Mucosa of stomach (tissue), 1 donor: Measurements from ENCODE around the gene METTL26.

Experiments used
- H3K27me3 ChIP-seq: one replicate; pipeline ENCODE4 v1.7.0; 2013; ENCODE audit warnings: mild to moderate bottlenecking, low read length; ENCODE audit not compliant: control insufficient read depth, insufficient read depth
- H3K36me3 ChIP-seq: one replicate; pipeline ENCODE4 v1.7.0; 2013; ENCODE audit warnings: low read length; ENCODE audit not compliant: control insufficient read depth, insufficient read depth
- H3K4me1 ChIP-seq: one replicate; pipeline ENCODE4 v1.7.0; 2013; ENCODE audit warnings: mild to moderate bottlenecking, low read length; ENCODE audit not compliant: control insufficient read depth, insufficient read depth
- H3K4me3 ChIP-seq: one replicate; pipeline ENCODE4 v1.7.0; 2013; ENCODE audit warnings: low read length
- H3K9ac ChIP-seq: one replicate; pipeline ENCODE4 v1.7.0; 2013; ENCODE audit warnings: mild to moderate bottlenecking, low read length, moderate library complexity
- H3K9me3 ChIP-seq: one replicate; pipeline ENCODE4 v1.7.0; 2013; ENCODE audit warnings: mild to moderate bottlenecking, low read length, moderate library complexity; ENCODE audit not compliant: control insufficient read depth
- donor health status: Pancreatic carcinoma.

The METTL26 gene

DNA sequence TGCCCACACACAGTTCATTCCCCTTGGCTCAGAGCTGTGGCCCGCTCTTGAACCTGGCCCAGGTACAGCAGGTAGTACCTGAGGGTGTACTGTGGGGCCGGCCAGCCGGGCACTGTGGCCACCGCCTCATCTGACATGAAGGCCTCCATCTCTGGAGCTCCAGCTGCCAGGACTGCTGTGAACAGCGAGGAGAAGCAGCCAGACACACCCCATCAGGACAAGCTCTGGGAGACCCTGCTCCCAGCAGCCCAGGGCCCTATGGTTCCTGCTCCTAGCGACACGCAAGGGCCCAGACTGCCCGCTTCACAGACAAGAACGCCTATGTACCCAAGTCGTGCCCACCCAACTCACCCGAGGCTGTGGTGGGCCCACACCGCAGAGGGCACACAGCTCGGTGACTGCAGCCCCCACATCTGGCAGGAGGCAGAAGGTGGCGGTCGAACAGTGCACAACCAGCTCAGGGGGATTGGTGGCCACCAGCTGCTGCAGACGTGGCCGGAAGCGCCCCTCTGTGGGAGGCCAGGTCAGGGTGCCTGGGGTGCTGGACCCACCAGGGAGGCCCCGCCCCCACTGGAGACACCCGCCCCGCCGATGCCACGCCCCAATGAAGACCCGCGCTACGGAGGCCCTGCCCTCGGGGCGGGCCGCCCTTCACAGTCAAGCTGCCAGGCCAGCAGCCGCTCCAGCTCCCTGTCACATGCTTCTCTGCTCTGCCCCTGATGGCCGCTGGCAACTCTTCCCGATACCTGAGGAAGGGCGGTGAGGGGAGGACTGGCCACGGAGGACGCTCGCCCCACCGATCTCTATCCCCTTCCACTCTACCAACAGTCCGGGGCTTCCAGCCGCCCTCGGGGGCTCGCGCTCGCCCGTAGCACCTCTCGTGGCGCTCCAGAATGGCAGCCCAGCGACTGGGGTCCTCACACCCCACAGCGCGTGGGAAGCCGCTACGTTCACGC is 43.0 kb upstream of the METTL26 start:
- Histone ChIP-seq H3K9ac (peak overlapping the region; percentile 37), H3K4me3 (no peak overlapping the region), H3K4me1 (peaks cover 63% of the 10 kb centered on the region), H3K36me3 (peaks cover 15% of the 10 kb centered on the region), H3K9me3 (no peaks in the 10 kb centered on the region), H3K27me3 (peaks cover 6% of the 10 kb centered on the region)

DNA sequence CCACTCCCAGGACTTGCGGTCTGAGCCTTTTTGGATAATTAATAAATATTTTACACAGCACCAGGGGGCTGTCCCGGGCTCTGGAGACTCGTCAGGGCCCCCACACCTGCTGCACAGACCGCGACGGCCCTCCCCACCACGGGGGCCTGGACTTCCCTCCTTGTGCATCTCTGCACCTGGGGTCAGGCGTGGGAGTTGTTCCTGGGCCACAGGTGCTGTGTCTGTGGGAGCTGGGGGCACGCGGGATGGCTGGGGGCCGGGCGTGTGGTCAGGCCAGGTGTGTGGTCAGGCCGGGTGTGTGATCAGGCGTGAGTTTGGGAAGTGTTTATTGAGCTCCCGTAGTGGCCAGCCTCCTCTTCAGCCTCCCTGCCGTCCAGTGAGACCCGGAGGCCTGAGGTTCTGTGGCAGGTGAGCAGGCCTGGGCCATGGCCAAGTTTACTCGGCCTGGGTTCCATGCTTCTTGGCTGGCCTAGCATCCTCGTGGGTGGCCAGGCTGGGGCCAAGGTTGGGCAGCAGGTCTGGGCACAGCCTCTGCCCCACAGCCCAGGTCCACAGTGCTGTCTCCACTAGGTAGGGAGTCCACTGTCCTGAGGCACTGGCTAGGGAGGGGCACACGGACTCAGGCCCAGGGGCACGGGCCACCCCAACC is 42.2 kb upstream of the METTL26 start:
- Histone ChIP-seq H3K4me1 (peaks cover 61% of the 10 kb centered on the region), H3K4me3 (no peak overlapping the region), H3K36me3 (peaks cover 15% of the 10 kb centered on the region), H3K27me3 (peaks cover 6% of the 10 kb centered on the region), H3K9me3 (no peaks in the 10 kb centered on the region), H3K9ac (no peak overlapping the region)

DNA sequence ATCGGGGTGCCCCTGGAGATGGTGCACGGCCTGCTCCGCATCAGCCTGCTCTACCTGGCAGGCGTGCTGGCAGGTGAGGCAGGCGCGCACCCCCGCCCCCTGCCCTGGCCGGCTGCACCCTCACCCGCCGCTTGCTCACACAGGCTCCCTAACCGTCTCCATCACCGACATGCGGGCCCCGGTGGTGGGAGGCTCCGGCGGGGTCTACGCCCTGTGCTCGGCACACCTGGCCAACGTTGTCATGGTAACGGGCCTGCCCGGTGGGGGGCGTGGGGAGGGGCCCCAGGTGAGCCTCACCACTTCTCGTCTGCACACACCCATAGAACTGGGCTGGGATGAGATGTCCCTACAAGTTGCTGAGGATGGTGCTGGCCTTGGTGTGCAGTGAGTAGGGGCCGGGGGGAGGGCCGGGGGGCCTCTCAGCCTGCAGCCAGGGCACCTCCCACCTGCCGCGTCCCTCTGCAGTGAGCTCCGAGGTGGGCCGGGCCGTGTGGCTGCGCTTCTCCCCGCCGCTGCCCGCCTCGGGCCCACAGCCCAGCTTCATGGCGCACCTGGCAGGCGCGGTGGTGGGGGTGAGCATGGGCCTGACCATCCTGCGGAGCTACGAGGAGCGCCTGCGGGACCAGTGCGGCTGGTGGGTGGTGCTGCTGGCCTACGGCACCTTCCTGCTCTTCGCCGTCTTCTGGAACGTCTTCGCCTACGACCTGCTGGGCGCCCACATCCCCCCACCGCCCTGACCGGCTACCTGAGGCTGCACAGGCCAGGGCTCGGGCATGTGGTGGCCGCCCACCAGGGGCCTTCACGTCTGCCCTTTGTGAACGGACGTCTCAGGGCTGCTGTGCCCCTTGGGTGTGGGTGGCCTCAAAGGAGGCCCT is 41.4 kb upstream of the METTL26 start:
- Histone ChIP-seq H3K9me3 (no peaks in the 10 kb centered on the region), H3K36me3 (peaks cover 9% of the 10 kb centered on the region), H3K4me1 (peaks cover 54% of the 10 kb centered on the region), H3K27me3 (peaks cover 6% of the 10 kb centered on the region), H3K4me3 (no peak overlapping the region), H3K9ac (no peak overlapping the region)

DNA sequence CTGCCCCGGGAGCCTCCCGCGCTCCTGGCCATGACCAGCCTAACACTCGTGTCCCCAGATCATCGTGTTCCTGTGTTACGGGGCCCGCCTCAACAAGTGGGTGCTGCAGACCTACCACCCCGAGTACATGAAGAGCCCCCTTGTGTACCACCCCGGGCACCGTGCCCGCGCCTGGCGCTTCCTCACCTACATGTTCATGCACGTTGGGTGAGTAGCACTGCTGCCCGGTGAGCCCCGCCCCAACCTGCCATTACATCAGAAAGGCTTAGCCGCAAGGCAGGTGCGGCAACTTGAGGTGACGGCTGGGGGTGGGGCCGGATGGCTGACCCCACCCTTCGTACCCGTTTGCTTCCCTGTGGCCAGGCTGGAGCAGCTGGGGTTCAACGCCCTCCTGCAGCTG is 40.8 kb upstream of the METTL26 start:
- no peak overlapping the region for H3K4me3 ChIP-seq
- peaks cover 3% of the 10 kb centered on the region for H3K36me3 ChIP-seq
- H3K27me3 ChIP-seq = peaks cover 6% of the 10 kb centered on the region
- H3K9me3 ChIP-seq = no peaks in the 10 kb centered on the region
- H3K4me1 ChIP-seq = peaks cover 48% of the 10 kb centered on the region
- no peak overlapping the region for H3K9ac ChIP-seq

DNA sequence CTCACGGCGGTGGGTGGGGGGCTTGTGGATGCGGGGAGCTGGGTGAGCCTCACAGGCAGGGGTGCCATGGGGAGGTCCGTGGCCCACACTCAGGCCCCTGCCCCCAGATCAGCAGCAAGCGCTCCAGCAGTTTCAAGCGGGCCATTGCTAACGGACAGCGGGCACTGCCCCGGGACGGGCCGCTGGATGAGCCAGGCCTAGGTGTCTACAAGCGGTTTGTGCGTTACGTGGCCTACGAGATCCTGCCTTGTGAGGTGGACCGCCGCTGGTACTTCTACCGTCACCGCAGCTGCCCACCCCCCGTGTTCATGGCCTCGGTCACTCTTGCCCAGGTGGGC is 40.4 kb upstream of the METTL26 start:
- Histone ChIP-seq H3K9me3 (no peaks in the 10 kb centered on the region), H3K4me1 (peaks cover 44% of the 10 kb centered on the region), H3K9ac (no peak overlapping the region), H3K4me3 (no peak overlapping the region), H3K36me3 (no peaks in the 10 kb centered on the region), H3K27me3 (peaks cover 6% of the 10 kb centered on the region)

DNA sequence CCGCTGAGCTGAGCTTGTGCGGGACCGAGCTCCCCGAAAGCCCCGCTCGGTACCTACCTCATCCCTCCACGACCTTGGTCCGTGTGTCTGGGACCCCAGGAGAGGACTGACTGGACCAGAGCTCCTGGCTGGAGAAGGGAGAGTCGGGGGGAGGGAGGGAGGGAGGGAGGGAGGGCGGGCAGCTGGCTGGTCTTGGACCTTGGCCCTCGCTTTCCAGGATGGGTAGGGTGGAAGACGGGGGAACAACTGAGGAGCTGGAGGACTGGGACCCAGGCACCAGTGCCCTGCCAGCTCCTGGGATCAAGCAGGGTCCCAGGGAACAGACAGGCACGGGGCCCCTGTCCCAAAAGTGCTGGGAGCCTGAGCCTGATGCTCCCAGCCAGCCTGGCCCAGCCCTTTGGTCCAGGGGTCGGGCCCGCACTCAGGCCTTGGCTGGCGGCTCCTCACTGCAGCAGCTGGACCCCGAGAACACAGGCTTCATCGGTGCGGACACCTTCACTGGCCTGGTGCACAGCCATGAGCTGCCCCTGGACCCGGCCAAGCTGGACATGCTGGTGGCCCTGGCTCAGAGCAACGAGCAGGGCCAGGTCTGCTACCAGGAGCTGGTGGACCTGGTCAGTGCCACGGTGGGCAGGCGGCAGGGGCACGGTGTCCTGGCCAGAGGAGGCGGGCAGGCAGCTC is 39.9 kb upstream of the METTL26 start:
- peaks cover 6% of the 10 kb centered on the region for H3K27me3 ChIP-seq
- no peaks in the 10 kb centered on the region for H3K9me3 ChIP-seq
- H3K36me3 ChIP-seq = peaks cover 5% of the 10 kb centered on the region
- peaks cover 39% of the 10 kb centered on the region for H3K4me1 ChIP-seq
- H3K4me3 ChIP-seq = no peak overlapping the region
- H3K9ac ChIP-seq = no peak overlapping the region

DNA sequence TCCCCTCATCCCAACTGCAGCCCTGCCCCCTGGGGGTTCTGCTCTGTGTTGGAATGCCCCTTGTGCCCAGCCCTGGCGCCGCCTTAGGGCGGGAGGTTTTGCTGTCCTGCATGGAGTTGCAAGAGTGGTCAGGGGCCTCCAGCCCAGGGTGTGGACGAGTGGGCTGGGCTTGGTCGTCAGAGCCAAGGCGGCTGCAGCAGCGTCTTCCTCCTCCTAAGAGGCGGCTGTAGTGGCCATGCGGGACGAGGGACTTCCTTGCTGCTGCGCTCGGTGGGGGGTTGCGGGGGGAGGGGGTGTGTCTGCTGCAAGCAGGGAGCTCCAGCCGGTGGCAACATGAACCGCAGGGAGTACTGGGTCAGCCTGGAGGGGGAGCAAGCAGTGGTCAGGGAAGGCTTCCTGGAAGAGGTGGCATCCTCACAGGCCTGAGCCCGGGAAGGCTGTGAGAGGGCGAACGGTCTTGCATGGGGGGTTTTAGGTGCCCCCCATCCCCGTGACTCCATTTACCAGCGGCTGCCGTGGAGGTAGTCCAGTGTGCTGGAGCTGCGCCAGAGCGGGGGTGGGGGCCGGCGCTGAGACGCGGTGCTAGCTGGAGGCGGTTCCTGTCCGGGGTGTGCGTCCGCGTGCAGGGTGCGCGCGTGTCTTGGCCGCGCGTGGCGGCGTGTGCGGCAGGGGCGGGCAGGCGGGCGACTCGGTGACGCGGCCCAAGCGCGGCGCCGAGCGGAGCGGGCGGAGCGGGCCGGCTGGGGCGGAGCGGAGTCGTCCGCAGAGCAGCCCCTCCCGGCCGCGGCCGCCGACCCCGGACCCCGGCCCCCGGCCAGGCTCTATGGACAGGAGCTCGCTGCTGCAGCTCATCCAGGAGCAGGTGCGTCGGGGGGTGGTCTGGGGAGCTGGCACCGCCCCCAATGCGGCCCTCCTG is 39.1 kb upstream of the METTL26 start, which contains the start of gene RHBDL1:
TSS of gene RHBDL1 (plus strand) at position 704 of the 916 bp plus-strand sequence. CDS start at position 824, 120 bp downstream.
- Histone ChIP-seq H3K9ac (no peak within 1 kb of the TSS), H3K4me3 (no peak within 1 kb of the TSS), H3K27me3 (peaks cover 6% of the 10 kb centered on the region), H3K36me3 (peaks cover 6% of the 10 kb centered on the region), H3K9me3 (no peaks in the 10 kb centered on the region), H3K4me1 (peaks cover 35% of the 10 kb centered on the region)

DNA sequence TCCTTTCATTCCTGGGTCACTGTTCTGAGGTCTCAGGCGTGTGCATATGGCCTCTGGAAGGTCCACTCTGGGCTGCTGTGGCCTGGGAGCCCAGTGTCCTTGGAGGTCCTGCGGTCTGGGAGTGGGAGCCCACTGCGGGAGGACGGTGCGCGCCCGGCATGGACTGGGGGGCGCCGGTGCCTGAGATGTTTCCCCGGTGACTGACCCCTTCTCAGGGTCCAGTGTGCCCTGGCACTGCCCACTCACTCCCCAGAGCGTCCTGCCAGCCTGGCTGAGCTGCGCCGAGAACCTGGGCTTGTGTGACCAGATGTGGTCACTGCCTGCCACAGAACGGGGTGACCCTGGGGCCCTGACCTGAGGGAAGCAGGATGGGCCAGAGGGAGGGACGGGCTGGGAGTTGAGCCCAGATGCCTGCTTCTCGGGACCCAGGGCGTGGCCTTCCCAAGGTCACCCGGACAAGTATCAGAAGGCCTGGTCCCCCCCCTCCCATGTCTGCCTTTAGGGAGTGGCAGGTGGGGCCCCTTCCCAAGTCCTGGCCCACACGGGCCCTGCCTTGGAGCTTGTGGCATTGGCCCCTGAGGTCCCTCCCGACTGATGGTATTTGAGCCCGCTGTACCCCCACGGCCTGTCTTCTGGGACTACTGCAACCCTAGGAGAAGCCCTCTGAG is 38.2 kb upstream of the METTL26 start:
- H3K4me1 ChIP-seq = peaks cover 35% of the 10 kb centered on the region
- H3K9ac ChIP-seq = no peak overlapping the region
- H3K9me3 ChIP-seq = no peaks in the 10 kb centered on the region
- peaks cover 6% of the 10 kb centered on the region for H3K27me3 ChIP-seq
- no peak overlapping the region for H3K4me3 ChIP-seq
- peaks cover 6% of the 10 kb centered on the region for H3K36me3 ChIP-seq

DNA sequence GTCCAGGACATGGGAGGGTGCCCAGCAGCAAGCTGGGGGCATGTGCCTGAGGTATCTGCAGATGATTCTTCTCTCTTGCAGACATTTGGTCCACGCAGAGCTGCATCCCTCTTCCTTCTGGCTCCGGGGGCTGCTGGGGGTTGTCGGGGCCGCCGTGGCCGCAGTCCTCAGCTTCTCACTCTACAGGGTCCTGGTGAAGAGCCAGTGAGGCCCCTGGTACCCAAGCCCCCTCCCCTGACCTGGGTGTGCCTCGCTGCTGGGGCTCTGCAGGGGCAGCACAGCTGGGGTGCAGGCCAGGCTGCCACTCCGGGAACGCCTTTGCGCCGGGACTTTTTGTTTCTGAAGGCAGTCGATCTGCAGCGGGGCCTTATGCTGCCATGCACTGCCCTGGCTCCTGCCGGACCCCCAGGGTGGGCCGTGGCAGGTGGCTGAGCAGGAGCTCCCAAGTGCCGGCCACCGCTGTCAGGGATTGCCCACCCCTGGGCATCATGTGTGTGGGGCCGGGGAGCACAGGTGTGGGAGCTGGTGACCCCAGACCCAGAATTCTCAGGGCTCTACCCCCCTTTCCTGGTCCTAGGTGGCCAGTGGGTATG is 37.4 kb upstream of the METTL26 start:
- Histone ChIP-seq H3K4me3 (no peak overlapping the region), H3K36me3 (peaks cover 6% of the 10 kb centered on the region), H3K4me1 (peaks cover 38% of the 10 kb centered on the region), H3K27me3 (peaks cover 6% of the 10 kb centered on the region), H3K9ac (no peak overlapping the region), H3K9me3 (no peaks in the 10 kb centered on the region)

DNA sequence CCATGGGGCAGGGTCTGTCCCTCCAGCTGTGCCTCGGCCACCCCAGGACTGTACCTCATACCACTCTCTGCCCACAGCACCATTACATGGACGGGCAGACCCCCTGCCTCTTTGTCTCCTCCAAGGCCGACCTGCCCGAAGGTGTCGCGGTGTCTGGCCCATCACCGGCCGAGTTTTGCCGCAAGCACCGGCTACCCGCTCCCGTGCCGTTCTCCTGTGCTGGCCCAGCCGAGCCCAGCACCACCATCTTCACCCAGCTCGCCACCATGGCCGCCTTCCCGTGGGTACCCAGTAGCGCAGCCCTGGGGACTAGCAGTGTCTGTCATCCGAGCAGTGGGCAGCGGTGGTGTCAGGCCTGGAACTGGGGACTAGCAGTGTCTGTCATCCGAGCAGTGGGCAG is 36.7 kb upstream of the METTL26 start:
- no peak overlapping the region for H3K4me3 ChIP-seq
- no peak overlapping the region for H3K9ac ChIP-seq
- peaks cover 6% of the 10 kb centered on the region for H3K36me3 ChIP-seq
- H3K9me3 ChIP-seq = no peaks in the 10 kb centered on the region
- peaks cover 38% of the 10 kb centered on the region for H3K4me1 ChIP-seq
- peaks cover 6% of the 10 kb centered on the region for H3K27me3 ChIP-seq
